HepG2 (cell line): ENCODE results near the gene CPN1.

ENCODE experiments used
- BHLHE40 ChIP-seq: IDR thresholded peaks from 2 replicates; pipeline ENCODE4 v1.6.1; 2011; ENCODE audit warnings: low read length, improper control_type of control experiment
- FOSL1 ChIP-seq: sonication (generic); formaldehyde crosslinking; IDR thresholded peaks from 2 replicates; pipeline ENCODE4 v1.9.0; 2021; ENCODE audit warnings: missing genetic modification reagents, borderline replicate concordance
- KDM4B ChIP-seq: sonication (generic); formaldehyde crosslinking; IDR thresholded peaks from 2 replicates; pipeline ENCODE4 v1.4.0; 2020; ENCODE audit warnings: missing genetic modification reagents
- NFAT5 ChIP-seq: sonication (generic); formaldehyde crosslinking; IDR thresholded peaks from 2 replicates; pipeline ENCODE4 v1.4.0; 2020; ENCODE audit warnings: missing genetic modification reagents
- NR2C2 ChIP-seq: sonication (generic); formaldehyde crosslinking; IDR thresholded peaks from 2 replicates; pipeline ENCODE4 v1.4.0; 2020; ENCODE audit warnings: missing genetic modification reagents, mild to moderate bottlenecking, moderate library complexity, borderline replicate concordance
- PAF1 ChIP-seq: IDR thresholded peaks from 2 replicates; pipeline ENCODE4 v1.6.1; 2016; ENCODE audit warnings: missing genetic modification reagents, missing compliant biosample characterization
- REST ChIP-seq, 2 experiments: IDR thresholded peaks; 2 replicates each; pipeline ENCODE4 v1.6.1; 2011 to 2012; ENCODE audit warnings: low read length in 2 of 2, borderline replicate concordance in 1 of 2, low read depth in 1 of 2, mild to moderate bottlenecking in 1 of 2, moderate library complexity in 1 of 2
- TIGD3 ChIP-seq: sonication (generic); formaldehyde crosslinking; IDR thresholded peaks from 2 replicates; pipeline ENCODE4 v1.5.1; 2020; ENCODE audit warnings: mild to moderate bottlenecking, missing genetic modification reagents, borderline replicate concordance
- USF2 ChIP-seq, 2 experiments: sonication (generic) in 1 of 2; formaldehyde crosslinking in 1 of 2; IDR thresholded peaks; 2 replicates each; pipeline versions ENCODE4 v1.5.1 to v1.6.1; 2011 to 2020; ENCODE audit warnings: borderline replicate concordance in 1 of 2, low read depth in 1 of 2, low read length in 1 of 2, mild to moderate bottlenecking in 1 of 2, missing genetic modification reagents in 1 of 2, moderate library complexity in 1 of 2
- ZEB1 ChIP-seq: IDR thresholded peaks from 2 replicates; pipeline ENCODE4 v1.6.1; 2012; ENCODE audit warnings: mild to moderate bottlenecking, low read depth, inconsistent platforms; ENCODE audit not compliant: insufficient replicate concordance

- no peak for TF ChIP-seq USF2 (IDR thresholded peaks at IDR 0.05; ENCODE audit: low read depth, low read length)
- no peak for TF ChIP-seq USF2 (CRISPR knock-in tag; IDR thresholded peaks at IDR 0.05; ENCODE audit: borderline replicate concordance)
- no peak for TF ChIP-seq KDM4B (CRISPR knock-in tag)
- no peak for TF ChIP-seq TIGD3 (CRISPR knock-in tag)
- TF ChIP-seq PAF1 (CRISPR knock-in tag): no peak
- TF ChIP-seq NFAT5 (CRISPR knock-in tag): no peak
- TF ChIP-seq FOSL1 (CRISPR knock-in tag): no peak
- no peak for TF ChIP-seq REST (IDR thresholded peaks at IDR 0.05; ENCODE audit: borderline replicate concordance in 1 of 2, low read depth in 1 of 2, low read length in 2 of 2)
- no peak for TF ChIP-seq ZEB1
- TF ChIP-seq BHLHE40: no peak
- no peak for TF ChIP-seq NR2C2 (CRISPR knock-in tag)
Observed at GRCh38 chr10:99994801-99995200, 86.9 kb downstream of the CPN1 start.
